Activated CD4-positive, alpha-beta T cell treated with anti-CD3 and anti-CD28 coated beads, Interleukin-2, amount 50 U/mL, for 4 hours (primary cell): ENCODE measurements around the gene POLD2.
A peak's percentile ranks its signal among the peaks of the same experiment; 100 is the strongest.

Experiments
- DNase-seq, 2 experiments: peaks; one replicate each; pipeline ENCODE4 v3.0.0-alpha.2; 2020

POLD2 gene

DNA sequence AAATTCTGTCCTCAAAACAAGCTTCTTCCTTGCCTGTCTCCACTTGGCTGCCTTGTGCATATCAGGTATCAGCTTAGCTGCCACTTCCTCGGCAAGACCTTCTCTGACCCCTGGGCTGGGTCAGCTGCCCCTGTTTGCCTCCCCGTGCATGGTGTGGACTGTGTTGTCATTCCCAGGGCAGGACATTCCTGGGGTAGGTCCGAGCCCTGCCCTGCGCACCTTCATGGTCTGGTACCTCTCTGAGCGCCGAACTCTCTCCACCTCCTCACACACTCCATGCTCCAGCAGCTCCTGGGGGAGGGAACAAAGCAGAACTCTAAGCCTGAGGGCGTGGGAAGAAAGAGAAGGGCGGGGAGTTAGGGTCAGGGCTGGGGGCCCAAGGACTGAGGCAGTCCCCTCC lies 44.8 kb downstream of the POLD2 start:
- DNase-seq, result no peak

GRCh38 chr7:44077681-44078091 lies 45.7 kb downstream of the POLD2 start:
- no peak for DNase-seq

GRCh38 chr7:44077061-44077460 lies 46.3 kb downstream of the POLD2 start:
- DNase-seq, result no peak

GRCh38 chr7:44076101-44076895 lies 47.0 kb downstream of the POLD2 start:
- DNase-seq, result no peak

DNA sequence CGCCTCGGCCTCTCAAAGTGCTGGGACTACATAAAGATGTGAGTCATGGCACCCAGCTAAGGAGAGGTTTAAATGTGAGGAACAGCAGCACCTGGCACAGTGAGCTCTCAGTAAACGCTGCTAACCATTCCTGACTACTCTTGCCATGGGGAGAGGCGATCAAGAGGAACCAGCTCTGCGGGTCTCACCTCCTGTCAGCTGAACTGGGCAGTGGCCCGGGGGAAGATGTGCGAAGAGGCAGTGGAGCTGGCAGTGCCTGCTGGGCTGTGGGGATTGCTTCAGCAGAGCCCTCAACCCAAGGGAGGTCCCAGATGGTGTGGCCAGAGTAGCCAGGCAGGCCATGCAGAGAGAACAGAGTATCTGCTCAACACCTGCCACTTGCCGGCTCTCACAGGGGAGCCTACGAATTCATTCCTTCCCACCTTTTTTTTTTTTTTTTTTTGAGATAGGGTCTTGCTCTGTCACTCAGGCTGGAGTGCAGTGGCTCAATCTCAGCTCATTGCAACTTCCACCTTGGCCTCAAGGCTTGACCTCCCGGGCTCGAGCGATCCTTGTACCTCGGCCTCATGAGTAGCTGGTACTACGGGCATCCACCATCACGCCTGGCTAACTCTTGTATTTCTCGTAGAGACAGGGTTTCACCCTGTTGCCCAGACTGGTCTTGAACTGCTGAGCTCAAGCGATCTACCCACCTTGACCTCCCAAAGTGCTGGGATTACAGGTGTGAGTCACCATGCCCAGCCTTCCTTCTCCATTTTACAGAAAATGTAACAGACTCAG lies 47.9 kb downstream of the POLD2 start:
- no peak for DNase-seq

GRCh38 chr7:44074349-44074695 lies 49.0 kb downstream of the POLD2 start:
- DNase-seq, result no peak

DNA sequence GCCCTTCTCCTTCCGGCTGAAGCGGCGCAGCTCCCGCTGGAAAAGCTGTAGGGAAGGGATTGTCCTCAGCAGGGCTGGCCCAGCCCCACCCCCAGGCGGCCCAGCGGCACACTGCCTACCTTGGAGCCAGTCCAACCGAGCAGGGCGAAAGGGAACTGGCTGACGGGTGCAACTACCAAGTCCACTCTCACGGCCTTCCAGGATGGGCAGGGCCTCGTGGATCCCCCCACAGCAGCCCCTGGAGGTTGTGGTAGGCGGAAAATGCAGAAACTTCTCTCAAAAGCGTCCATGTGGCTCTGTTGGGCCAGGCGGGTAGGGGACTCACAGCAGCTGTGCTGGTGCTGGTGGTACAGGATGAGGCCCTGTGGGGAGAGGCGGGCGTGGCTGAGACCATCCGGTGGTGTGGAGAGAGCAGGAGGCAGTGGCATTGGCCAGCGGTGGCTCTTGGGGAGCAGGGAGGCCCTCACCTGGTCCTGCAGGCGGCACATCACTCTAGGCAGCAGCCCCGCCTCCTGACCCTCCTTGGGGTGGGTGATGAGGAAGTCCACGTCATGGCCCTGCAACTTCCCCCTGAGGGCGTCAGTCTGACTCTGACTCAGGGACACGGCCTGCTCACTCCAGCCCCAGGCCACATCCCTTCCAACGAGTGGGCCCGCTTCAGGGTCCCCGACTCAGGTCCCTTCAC lies 49.5 kb downstream of the POLD2 start:
- DNase-seq, result no peak

DNA sequence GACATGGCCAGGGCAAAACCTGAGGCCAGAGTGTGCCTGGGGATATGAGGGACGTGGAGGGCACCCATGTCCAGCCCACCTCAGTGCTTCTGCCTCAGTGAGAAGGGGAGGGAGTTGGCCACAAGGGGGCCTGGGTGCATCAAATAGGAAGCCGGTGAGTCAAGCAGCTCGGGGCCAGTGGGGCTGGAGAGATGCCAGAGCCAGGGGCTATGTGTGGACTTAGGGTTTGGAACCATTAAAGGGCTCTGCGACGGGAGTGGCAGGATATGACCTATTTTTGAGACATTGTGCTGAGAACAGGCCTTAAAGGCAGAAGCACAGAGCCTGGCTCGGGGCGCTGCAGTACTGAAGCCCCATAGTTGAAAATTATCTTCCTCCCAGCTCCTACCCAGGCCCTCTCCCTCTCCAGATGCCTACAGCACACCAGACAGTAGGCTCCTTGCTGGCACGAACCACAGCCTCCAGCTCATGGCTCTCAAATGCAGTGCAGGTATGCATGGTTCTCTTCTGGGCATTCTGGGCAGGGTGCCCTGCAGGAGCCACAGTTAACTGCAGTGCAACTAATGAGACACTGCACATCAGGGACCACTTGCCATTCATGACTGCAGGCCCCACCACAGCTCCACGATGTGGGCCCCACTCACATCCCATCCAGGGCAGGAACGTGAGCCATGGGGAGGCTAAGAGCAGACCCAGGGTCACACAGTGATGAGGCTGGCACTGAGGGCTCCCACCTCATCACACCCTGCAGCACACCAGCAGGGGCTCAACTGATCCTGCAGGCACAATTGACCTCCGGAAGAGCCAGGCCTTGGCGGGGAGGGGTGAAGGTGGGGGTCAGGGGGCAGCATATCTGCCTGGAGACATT lies 50.8 kb downstream of the POLD2 start:
- peak in 1 of 2 experiments; percentile 34 for DNase-seq

DNA sequence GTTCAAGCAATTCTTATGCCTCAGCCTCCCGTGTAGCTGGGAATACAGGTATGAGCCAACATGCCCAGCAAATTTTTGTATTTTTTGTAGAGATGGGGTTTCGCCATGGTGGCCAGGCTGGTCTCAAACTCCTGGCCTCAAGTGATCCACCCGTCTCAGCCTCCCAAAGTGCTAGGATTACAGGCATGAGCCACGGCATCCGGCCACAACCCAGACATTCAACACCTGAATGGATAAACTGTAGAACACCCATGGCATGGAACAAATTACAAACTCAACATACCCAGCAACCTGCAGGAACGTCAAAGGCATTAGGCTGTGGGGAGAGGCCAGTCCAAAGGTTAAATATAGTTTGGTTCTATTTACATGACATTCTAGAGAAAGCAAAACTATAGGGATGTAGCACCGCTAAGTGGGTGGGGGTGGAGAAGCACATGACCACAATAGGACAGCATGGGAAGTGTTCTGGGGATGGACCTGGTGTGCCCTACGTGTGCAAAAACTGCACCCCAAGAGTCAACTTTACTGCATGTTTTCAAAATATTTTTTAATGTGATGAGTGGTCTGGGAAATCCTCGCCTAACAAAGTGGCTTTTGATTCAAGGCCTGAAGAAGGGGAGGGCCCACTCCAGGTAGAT lies 51.5 kb downstream of the POLD2 start:
- DNase-seq, result no peak

DNA sequence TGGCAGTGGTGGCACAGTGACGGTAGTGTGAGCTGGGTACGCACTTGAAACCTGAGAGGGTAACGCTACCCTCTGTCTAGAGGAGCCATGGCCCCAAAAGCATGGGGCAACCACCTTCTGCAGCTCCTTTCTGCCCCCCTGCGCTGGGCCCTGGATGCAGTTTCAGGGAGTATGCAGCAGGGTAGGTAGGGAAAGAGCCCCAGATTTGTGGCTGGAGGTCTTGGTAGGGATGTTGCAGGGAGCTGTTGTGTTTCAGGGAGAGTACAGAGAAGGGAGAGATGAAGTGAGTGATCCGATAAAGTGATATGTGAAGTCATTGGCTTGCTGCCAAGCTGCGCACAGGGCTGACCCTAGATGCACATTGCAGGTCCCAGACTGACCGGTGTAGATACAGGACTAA lies 55.3 kb downstream of the POLD2 start:
- DNase-seq, result no peak

DNA sequence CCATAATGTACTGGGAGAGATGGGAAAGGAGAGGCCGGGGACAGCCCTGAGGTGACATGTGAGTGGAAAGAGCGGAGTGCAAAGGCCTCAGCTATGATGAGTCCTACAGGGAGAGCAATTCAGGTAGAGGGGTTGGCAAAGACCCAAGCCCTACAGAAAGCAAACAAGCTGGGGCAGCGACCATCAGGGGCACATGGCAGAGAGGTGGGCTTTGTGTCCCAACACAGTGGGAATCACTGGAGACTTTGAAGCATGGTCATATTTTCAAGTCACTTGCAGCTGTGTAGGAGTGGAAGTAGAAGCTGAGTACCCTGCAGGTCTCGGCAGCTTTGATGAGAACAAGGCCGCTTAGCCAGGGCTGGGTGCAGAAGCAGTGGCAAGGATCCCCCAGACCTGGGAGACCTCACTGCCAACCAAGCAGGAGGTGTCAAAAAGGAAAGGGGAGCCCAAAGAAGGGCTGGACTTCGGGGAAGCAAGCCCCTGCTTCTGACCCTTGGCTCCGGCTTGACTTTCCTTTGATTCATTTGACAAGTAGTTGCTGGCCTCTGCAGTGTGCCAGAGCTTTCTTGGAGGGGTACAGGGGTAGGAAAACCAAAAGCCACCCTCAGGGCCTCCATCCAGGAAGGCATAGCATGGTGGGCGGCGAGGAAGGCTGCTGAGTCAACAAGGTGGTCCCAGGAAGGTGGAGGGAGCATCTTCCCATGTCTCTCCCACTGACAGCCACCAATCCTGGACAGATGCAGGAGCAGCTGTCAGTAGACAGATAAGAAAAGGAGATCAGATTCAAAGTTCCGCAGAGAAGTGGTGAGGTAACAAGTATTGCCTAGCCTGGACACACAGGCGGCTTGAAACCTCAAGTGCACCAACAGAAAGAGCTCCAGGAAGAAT lies 56.0 kb downstream of the POLD2 start:
- no peak for DNase-seq

GRCh38 chr7:44066494-44067063 lies 56.8 kb downstream of the POLD2 start:
- DNase-seq, result no peak

DNA sequence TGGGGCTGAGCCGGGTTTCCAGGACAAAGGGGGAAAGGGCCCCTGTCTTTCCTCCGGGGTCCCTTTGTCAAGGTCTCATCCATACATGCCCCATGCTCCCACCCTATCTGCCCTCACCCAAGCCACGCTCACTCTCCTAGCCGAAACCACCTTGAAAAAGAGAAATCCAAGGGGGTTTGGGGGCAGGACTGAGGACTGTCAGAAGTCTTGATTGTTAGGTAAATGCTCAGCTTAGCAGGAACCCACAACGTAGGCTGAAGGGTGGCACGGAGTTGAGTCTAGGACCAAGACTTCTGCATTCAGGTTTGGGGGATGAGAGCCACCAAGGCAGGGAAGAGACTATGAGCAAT lies 57.3 kb downstream of the POLD2 start:
- DNase-seq, result no peak

DNA sequence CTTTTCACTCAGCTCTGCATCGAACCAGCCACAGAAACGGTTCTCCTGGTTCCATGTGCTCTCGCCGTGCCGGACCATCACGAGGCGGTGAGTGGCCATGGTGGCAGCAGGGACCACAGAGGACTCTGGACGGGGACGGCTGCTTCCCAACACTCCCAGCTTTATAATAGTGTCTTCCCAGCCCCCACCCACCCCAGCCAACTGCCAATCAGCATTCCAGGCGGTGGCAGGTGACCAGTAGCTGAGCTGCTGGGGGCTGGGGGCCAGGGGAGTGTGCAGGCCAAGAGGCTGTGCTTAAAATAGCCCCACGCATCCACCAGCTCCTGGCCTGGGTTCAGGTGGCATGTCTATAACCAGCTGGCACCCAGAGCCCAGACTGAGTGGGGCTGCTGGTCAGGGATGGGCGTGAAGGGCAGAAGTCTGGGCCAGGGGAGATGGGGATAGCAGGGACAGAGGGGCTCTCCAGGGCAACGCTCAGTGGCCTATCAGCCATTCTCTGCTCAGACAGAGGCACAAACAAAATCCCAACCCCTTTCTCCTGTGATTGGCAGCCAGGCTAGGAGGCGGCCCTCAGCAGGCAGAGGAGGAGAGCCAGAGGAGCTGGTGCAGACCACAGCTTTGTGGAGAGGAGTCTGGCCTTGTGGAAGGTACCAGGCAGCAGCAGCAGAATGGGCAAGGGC lies 57.8 kb downstream of the POLD2 start, which contains the start of gene PGAM2:
TSS of gene PGAM2 (minus strand) at position 137 of the 680 bp plus-strand sequence. CDS start at position 99, 38 bp downstream.
- no peak for DNase-seq

DNA sequence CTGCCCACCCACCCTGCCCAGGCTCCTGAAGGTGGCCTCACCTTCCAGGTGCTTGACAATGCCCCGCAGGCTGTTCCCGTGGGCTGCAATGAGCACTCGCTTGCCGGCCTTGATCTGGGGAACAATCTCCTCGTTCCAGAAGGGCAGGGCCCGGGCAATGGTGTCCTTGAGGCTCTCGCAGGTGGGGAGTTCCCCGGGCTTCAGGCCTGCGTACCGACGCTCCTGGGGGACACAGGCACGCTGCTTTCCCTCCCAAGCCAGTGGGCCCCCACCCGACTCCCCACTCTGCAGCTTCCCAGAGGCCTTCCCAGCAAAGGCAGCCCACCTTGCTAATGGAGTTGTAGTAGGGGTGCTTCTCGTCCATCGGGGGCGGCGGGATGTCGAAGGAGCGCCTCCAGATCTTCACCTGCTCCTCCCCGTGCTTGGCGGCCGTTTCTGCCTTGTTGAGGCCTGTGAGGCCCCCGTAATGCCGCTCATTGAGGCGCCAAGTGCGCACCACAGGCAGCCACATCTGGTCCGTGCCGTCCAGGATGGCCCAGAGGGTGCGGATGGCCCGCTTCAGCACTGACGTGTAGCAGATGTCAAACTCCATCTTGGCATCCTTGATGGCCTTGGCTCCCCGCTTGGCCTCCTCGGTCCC lies 58.4 kb downstream of the POLD2 start:
- no peak for DNase-seq
